Ovary (tissue), 3 donors: ENCODE measurements around the gene PSMA2.

Experiments used
- EP300 ChIP-seq: sonication (generic); formaldehyde crosslinking; IDR thresholded peaks from one replicate; pipeline ENCODE4 v1.6.1; 2017; ENCODE audit warnings: antibody characterized with exemption
- POLR2A ChIP-seq: fragments of 450-650 bp; IDR thresholded peaks from one replicate; pipeline ENCODE4 v1.6.1; 2017; ENCODE audit warnings: antibody characterized with exemption, mild to moderate bottlenecking, moderate library complexity
- TF ChIP-seq, protein P1 (sequence below), 3 donors: fragments of 450-650 bp in 2 of 3; fragments of 200-600 bp in 1 of 3; IDR thresholded peaks; one replicate each; pipeline versions ENCODE4 v1.5.1 to v1.8.0; 2016 to 2022; ENCODE audit warnings: antibody characterized with exemption in 3 of 3, mild to moderate bottlenecking in 1 of 3
- donor health status: DM: no; HTN: no; CAD: no.

DNA sequence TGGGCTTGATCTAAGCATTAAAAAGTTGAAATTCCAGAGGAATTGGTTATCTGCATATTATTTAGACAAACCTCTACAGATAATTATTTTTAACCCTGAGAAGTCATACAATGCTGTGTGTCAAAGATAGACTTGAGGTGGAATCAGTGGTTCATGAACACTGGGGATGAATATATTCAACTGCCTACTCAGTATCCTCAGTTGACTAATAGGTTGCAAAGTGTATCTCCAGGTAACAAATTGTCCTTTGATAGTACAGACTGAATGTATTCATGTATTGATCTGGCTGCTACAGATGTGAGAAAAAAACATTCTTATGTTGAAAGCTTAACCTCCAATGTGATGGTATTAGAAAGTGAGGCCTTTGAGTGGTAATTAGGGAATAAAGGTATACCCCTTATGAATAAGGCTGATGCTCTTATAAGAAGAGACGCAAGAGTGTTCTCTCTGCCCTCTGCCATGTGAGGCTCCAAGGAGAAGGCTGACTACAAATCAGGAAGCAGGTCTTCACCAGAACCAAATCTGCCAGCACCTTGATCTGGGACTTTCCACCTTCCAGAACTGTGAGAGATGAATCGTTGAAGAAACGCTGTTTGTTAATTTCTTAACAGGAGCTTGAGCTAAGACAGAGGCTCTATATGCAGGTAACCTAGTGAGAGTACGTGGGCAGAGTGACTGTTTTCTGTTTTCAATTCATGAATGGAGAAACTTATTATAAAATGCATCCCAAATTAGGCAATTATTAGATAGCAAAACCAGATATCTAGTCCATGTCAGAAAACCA is 7.7 kb upstream of the PSMA2 start:
- TF ChIP-seq, protein P1, sequence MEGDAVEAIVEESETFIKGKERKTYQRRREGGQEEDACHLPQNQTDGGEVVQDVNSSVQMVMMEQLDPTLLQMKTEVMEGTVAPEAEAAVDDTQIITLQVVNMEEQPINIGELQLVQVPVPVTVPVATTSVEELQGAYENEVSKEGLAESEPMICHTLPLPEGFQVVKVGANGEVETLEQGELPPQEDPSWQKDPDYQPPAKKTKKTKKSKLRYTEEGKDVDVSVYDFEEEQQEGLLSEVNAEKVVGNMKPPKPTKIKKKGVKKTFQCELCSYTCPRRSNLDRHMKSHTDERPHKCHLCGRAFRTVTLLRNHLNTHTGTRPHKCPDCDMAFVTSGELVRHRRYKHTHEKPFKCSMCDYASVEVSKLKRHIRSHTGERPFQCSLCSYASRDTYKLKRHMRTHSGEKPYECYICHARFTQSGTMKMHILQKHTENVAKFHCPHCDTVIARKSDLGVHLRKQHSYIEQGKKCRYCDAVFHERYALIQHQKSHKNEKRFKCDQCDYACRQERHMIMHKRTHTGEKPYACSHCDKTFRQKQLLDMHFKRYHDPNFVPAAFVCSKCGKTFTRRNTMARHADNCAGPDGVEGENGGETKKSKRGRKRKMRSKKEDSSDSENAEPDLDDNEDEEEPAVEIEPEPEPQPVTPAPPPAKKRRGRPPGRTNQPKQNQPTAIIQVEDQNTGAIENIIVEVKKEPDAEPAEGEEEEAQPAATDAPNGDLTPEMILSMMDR (IDR thresholded peaks at IDR 0.05): no peak
- no peak for TF ChIP-seq POLR2A
- TF ChIP-seq EP300: no peak
